Measurements from ENCODE around the gene PRKCA. TPM values are rescaled to one million over a fixed set of nuclear protein-coding genes. Genes with fewer than 3 reads are reported as not detected.

PRKCA gene
- total RNA-seq, 4 donors from 2014 or later: 24.5 to 61.9 (median 40.8) TPM

DNA sequence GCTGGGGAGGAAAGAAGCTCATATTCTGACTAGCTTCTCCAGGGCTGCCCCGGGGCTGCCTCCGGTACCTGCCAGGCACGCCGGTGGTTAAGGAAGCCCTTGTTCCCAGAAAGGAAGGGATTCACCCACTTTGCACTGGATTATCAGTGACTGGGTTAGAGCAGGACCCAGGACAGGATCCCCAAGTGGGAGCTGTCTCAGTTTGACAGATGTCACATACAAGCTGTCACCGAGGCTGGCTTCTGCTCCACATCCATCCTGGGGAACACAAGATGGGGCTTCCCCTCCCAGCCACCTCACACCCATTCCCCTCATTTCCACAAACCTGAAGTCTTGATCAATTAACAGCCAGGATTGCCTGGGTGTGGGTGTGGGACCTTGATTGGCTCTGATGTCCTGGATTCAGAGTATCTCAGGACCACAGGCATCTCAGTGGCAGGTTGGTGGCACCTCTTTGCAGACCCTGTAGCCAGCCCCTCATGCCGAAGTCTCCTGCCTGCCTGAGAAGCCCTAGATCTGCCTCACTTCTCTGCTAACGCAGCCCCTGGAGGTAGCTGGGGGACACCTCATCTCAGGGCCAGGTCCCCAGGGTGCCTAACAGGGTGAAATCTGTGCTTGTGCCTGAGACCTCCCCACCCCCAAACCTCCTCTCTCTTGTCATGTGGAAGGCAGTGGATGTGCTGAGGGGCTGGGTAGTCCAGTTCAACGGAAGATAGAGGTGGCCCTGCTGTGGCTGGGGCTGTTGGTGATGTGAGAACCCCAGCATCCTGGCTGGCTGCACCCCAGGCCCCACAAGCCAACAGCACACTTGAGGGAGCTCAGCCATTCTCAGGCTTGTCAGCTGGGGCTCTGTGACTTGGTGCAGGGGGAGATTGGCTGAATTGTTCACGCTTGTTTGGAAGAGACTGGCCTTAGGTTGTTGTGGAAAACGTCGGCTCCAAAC lies 533.9 kb downstream of the PRKCA start:
- intact Hi-C loops (cut with DNase I): no loop called here
- H3K4me3 ChIP-seq: no peak overlapping the region
- H3K27me3 ChIP-seq: peaks cover 0 to 80% (median 21%) of the 10 kb centered on the region in 4 donors
- no peak overlapping the region for H3K27ac ChIP-seq (replicated peaks in 1 of 4)
- no peaks in the 10 kb centered on the region for H3K36me3 ChIP-seq
- no peaks in the 10 kb centered on the region for H3K9me3 ChIP-seq
- 74% methylated on average over 8 of the region's 11 CpGs for WGBS
- peaks cover 0 to 7% (median 2%) of the 10 kb centered on the region in 4 donors for H3K4me1 ChIP-seq
- TF ChIP-seq EP300 (IDR thresholded peaks at IDR 0.05): no peak
- no peak for TF ChIP-seq POLR2AphosphoS5 (IDR thresholded peaks at IDR 0.05)
- DNase-seq (ENCODE audit: extremely low spot score): no peak

DNA sequence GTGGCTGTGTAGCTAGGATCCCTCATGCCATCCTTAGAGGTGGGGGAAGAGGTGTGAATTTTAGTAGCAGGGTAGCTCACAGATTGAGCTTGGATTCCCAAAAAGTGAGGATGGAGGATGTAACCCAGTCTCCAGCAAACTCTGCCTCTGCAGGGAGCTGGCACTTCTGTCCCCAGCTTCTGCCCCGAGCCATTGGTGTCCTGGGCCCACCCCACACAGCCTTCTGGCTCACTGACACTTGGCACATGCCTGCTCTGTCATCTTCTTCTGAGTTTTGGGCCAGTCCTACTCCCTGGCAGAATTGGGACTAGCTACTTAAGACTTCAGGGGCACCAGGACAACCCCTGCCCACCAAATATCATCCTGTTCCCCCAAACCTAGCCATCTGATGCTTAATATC lies 534.8 kb downstream of the PRKCA start:
- no peak overlapping the region for H3K4me3 ChIP-seq
- H3K27ac ChIP-seq (replicated peaks in 1 of 4): no peak overlapping the region
- H3K36me3 ChIP-seq: no peaks in the 10 kb centered on the region
- no peaks in the 10 kb centered on the region for H3K9me3 ChIP-seq
- TF ChIP-seq EP300 (IDR thresholded peaks at IDR 0.05): no peak
- DNase-seq (ENCODE audit: extremely low spot score): no peak
- H3K27me3 ChIP-seq: peaks cover 0 to 78% (median 19%) of the 10 kb centered on the region in 4 donors
- WGBS: 85% methylated on average over 1 of the region's 1 CpG
- H3K4me1 ChIP-seq: peaks cover 0 to 7% (median 2%) of the 10 kb centered on the region in 4 donors
- intact Hi-C loops (cut with DNase I): no loop called here

DNA sequence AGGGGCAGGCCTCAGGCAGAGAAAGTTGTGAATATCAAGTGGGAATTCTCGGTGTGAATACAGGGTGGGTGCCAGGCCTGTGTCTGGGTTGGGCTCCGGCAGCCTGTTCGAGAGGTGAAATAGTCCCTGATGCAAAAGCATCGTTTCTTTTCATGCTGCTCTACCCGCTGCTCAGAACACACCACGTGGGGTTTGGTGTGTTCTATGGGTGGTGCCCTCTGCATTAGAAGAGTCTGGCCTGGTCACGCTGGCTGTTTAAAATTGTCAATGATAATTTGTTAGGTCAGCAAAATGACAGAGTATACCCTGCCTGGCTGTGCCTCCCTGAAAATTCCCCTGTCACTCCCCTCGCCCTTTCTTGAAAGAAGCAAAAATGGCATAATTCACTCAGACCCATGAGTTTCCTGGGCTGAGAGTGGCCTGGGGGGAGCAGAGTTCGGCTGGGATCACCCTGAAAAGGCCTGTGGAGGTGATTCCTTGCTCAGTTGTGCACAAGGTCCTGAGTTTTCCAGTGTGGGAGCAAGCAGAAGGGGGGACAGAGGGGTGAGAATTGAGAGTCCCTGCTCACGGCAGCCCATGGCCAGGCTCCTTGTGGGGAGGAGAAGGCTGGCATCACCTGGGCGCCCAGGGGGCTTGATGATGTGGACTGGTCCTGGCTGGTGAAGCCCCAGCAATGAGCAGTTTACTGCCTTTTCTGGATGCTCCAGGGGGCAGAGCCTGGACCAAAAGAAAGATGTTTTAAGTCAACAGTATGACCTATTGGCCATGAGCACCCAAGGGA lies 535.7 kb downstream of the PRKCA start:
- H3K27ac ChIP-seq (replicated peaks in 1 of 4): no peak overlapping the region
- WGBS: 83% methylated on average over 10 of the region's 11 CpGs
- H3K4me1 ChIP-seq: peaks cover 0 to 7% (median 2%) of the 10 kb centered on the region in 4 donors
- no peak overlapping the region for H3K4me3 ChIP-seq
- no peak for DNase-seq (ENCODE audit: extremely low spot score)
- H3K27me3 ChIP-seq: peaks cover 0 to 76% (median 18%) of the 10 kb centered on the region in 4 donors
- no peaks in the 10 kb centered on the region for H3K36me3 ChIP-seq
- intact Hi-C loops (cut with DNase I): no loop called here
- TF ChIP-seq POLR2AphosphoS5 (IDR thresholded peaks at IDR 0.05) (no peak), EP300 (IDR thresholded peaks at IDR 0.05) (no peak), POLR2A (IDR thresholded peaks at IDR 0.05; ENCODE audit: low read depth) (no peak)
- TF ChIP-seq, protein P1, sequence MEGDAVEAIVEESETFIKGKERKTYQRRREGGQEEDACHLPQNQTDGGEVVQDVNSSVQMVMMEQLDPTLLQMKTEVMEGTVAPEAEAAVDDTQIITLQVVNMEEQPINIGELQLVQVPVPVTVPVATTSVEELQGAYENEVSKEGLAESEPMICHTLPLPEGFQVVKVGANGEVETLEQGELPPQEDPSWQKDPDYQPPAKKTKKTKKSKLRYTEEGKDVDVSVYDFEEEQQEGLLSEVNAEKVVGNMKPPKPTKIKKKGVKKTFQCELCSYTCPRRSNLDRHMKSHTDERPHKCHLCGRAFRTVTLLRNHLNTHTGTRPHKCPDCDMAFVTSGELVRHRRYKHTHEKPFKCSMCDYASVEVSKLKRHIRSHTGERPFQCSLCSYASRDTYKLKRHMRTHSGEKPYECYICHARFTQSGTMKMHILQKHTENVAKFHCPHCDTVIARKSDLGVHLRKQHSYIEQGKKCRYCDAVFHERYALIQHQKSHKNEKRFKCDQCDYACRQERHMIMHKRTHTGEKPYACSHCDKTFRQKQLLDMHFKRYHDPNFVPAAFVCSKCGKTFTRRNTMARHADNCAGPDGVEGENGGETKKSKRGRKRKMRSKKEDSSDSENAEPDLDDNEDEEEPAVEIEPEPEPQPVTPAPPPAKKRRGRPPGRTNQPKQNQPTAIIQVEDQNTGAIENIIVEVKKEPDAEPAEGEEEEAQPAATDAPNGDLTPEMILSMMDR (IDR thresholded peaks at IDR 0.05): no peak
- H3K9me3 ChIP-seq: no peaks in the 10 kb centered on the region

DNA sequence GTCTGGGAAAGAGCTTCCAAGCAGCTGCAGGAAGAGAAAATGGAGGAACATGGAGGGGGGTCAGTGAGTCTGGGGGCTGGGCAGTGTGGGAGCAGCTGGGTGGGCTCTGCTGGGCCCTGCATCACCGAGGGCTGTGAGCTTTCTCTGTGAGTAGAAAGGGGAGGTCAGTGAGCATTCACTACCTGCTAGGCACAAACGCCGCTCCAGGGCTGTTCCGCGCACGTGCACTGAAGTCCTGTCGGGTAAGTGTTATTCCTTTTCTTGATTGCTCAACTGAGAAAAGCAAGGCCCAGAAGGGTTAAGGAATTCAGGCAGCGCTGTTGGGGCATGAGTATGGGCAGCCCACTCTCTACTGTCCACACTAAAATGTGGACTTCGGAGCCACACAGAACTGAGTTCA lies 537.2 kb downstream of the PRKCA start:
- H3K27me3 ChIP-seq: peaks cover 0 to 60% (median 12%) of the 10 kb centered on the region in 4 donors
- H3K36me3 ChIP-seq: no peaks in the 10 kb centered on the region
- 75% methylated on average over 4 of the region's 9 CpGs for WGBS
- intact Hi-C loops (cut with DNase I): no loop called here
- no peak for TF ChIP-seq POLR2A (IDR thresholded peaks at IDR 0.05; ENCODE audit: low read depth)
- TF ChIP-seq, protein P1 (IDR thresholded peaks at IDR 0.05): no peak
- no peak for TF ChIP-seq POLR2AphosphoS5 (IDR thresholded peaks at IDR 0.05)
- TF ChIP-seq EP300 (IDR thresholded peaks at IDR 0.05): no peak
- H3K4me1 ChIP-seq: peaks cover 0 to 7% (median 2%) of the 10 kb centered on the region in 4 donors
- no peak for DNase-seq (ENCODE audit: extremely low spot score)
- H3K4me3 ChIP-seq: no peak overlapping the region
- H3K27ac ChIP-seq (replicated peaks in 1 of 4): no peak overlapping the region
- H3K9me3 ChIP-seq: no peaks in the 10 kb centered on the region

DNA sequence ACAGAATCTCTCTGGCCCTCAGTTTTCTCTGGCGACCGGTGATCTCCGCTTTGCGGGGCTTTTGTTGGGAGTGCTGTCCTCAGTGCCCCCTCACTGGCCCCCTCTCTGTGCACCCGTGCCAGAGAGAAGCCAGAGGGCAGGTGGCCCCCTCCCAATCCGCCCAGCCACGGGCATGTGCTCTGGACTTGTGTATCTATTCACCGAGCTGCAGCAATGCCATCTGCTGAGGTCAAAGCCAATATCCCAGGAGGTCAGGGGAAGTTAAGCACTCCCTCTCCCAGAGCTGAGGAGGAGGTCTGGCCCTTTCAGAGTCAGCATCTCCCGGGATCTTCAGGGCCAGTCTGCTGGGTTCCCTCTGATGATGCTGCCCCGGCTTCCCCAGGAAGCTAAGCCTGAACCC lies 537.6 kb downstream of the PRKCA start:
- no peaks in the 10 kb centered on the region for H3K9me3 ChIP-seq
- no peak overlapping the region for H3K4me3 ChIP-seq
- TF ChIP-seq EP300 (IDR thresholded peaks at IDR 0.05) (no peak), POLR2AphosphoS5 (IDR thresholded peaks at IDR 0.05) (no peak), POLR2A (IDR thresholded peaks at IDR 0.05; ENCODE audit: low read depth) (no peak)
- TF ChIP-seq, protein P1 (IDR thresholded peaks at IDR 0.05): no peak
- 71% methylated on average over 10 of the region's 10 CpGs for WGBS
- no peaks in the 10 kb centered on the region for H3K36me3 ChIP-seq
- peaks cover 0 to 3% (median under 1%) of the 10 kb centered on the region in 4 donors for H3K4me1 ChIP-seq
- intact Hi-C loops (cut with DNase I): no loop called here
- no peak for DNase-seq (ENCODE audit: extremely low spot score)
- peaks cover 0 to 56% (median 8%) of the 10 kb centered on the region in 4 donors for H3K27me3 ChIP-seq
- no peak overlapping the region for H3K27ac ChIP-seq (replicated peaks in 1 of 4)
